B cell (primary cell): ENCODE data around the gene HPS3.

Experiments used
- EZH2 ChIP-seq: IDR thresholded peaks from 2 replicates; pipeline ENCODE4 v1.6.1; 2012; ENCODE audit warnings: borderline replicate concordance, low read depth, mild to moderate bottlenecking, moderate library complexity, low read length; ENCODE audit not compliant: insufficient read depth, poor library complexity, severe bottlenecking
- TF ChIP-seq, protein P1 (sequence below): fragments of 200-600 bp; IDR thresholded peaks from one replicate; pipeline ENCODE4 v1.8.0; 2022; ENCODE audit warnings: antibody characterized with exemption, mild to moderate bottlenecking

DNA sequence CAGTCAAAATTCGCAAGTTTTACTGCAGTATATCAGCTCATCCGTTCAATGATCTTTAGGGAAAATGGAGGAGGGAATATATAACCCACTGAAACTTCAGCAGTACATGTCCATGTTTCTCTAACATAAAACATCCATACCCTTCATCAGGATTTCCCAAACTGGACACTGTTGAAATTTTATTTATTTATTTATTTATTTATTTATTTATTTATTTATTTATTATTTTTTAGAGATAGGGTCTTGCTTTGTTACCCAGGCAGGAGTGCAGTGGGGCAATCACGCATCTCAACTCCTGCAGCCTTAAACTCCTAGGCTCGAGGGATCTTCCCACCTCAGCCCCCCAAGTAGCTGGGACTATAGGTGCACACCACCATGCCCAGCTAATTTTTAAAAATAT lies 28.3 kb upstream of the HPS3 start:
- TF ChIP-seq, protein P1, sequence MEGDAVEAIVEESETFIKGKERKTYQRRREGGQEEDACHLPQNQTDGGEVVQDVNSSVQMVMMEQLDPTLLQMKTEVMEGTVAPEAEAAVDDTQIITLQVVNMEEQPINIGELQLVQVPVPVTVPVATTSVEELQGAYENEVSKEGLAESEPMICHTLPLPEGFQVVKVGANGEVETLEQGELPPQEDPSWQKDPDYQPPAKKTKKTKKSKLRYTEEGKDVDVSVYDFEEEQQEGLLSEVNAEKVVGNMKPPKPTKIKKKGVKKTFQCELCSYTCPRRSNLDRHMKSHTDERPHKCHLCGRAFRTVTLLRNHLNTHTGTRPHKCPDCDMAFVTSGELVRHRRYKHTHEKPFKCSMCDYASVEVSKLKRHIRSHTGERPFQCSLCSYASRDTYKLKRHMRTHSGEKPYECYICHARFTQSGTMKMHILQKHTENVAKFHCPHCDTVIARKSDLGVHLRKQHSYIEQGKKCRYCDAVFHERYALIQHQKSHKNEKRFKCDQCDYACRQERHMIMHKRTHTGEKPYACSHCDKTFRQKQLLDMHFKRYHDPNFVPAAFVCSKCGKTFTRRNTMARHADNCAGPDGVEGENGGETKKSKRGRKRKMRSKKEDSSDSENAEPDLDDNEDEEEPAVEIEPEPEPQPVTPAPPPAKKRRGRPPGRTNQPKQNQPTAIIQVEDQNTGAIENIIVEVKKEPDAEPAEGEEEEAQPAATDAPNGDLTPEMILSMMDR = no peak
- no peak for TF ChIP-seq EZH2
